Coronary artery (tissue), 2 donors: ENCODE data around the gene SPATA31A7.
"Not testable (repeated sequence)": the region's sequence is repeated elsewhere in the genome, so short reads cannot be mapped to it uniquely, and the experiment has no call there.

Experiments used
- DNase-seq: peaks from one replicate; pipeline ENCODE4 v3.0.0-alpha.2; 2017; ENCODE audit warnings: low spot score
- H3K27ac ChIP-seq, 2 donors: fragments of 200-600 bp; sonication (generic); one replicate each; pipeline ENCODE4 v1.5.1; 2016 to 2019
- H3K4me3 ChIP-seq: fragments of 200-600 bp; sonication (generic); 2 replicates; pipeline ENCODE4 v1.5.1; 2016; ENCODE audit warnings: mild to moderate bottlenecking, moderate library complexity

Gene SPATA31A7

DNA sequence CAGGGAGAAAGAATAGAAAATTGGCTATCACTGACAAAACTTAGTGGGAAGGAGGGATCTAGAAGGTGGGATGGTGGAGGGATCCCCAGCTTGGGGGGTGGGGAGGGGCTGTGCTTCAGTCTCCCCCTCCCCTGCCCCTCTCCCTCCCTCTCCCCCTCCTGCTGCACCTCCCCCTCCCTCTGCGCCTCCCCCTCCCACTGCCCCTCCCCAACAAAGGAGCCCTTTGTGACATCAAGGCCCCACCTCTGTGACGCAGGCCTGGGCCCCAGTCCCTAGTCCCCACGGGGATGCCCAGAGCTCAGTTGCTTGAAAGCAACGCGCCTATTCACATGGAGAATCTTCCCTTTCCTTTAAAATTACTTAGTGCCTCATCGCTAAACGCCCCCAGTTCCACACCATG lies at the start of gene SPATA31A7:
Gene SPATA31A7 (plus strand): TSS at position 301 of the 400 bp plus-strand sequence. CDS start 29 bp downstream, at position 330.
- DNase-seq, H3K27ac ChIP-seq, H3K4me3 ChIP-seq: not testable (repeated sequence)

DNA sequence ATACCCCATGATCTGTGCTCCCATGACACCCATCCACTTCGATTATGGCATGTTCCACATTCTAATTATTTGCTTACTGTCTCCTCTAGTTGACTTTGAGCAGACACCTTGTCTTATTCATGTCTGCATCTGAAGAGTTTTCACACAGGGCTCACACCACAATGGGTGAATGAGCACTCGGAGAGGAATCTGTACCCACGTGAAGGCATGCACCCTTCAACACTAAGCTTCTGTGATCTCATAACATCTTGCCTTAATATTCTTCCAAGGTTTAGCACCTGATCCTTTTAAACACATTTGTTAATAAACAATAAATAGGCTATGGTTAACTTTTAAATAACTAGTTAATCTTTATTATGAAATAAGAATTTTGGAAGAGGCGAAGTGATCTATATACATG lies 36.6 kb downstream of the SPATA31A7 start:
- not testable (repeated sequence) for H3K4me3 ChIP-seq, DNase-seq

More for the DNA sequence above, 36.6 kb downstream of the SPATA31A7 start:
- not testable (repeated sequence) for H3K27ac ChIP-seq
